GM23338 (cell line): ENCODE results near the gene WDR11. TPM values are rescaled to one million over a fixed set of nuclear protein-coding genes. Genes with fewer than 3 reads are reported as not detected.
A peak's percentile ranks its signal among the peaks of the same experiment; 100 is the strongest.

ENCODE experiments used
- ATAC-seq: fragments of 200-7000 bp; cut with Tn5 transposase; 3 replicates; pipeline ENCODE4 v1.9.1; 2020
- DNase-seq: peaks from one replicate; pipeline ENCODE4 v3.0.0-alpha.2; 2015; ENCODE audit warnings: low spot score
- H2AFZ ChIP-seq: fragments of 200-600 bp; sonication (generic); 2 replicates; pipeline ENCODE4 v1.8.0; 2016; ENCODE audit warnings: antibody characterized with exemption, mild to moderate bottlenecking, moderate library complexity
- H3F3A ChIP-seq: fragments of 200-600 bp; sonication (generic); replicated peaks from 2 replicates; pipeline ENCODE4 v1.8.0; 2017; ENCODE audit warnings: antibody characterized with exemption, mixed run types, low read depth
- H3K27ac ChIP-seq: fragments of 200-600 bp; sonication (generic); 2 replicates; pipeline ENCODE4 v1.6.1; 2016; ENCODE audit warnings: low read depth
- H3K27me3 ChIP-seq: fragments of 200-600 bp; sonication (generic); 2 replicates; pipeline ENCODE4 v1.8.0; 2016; ENCODE audit warnings: mild to moderate bottlenecking, mixed run types, moderate library complexity; ENCODE audit not compliant: insufficient read depth
- H3K36me3 ChIP-seq: fragments of 200-600 bp; sonication (generic); 2 replicates; pipeline ENCODE4 v1.8.0; 2016; ENCODE audit warnings: mild to moderate bottlenecking; ENCODE audit not compliant: insufficient read depth
- H3K4me1 ChIP-seq: fragments of 200-600 bp; sonication (generic); 2 replicates; pipeline ENCODE4 v1.8.0; 2016; ENCODE audit warnings: mild to moderate bottlenecking, moderate library complexity; ENCODE audit not compliant: insufficient read depth
- H3K4me2 ChIP-seq: fragments of 200-600 bp; sonication (generic); 2 replicates; pipeline ENCODE4 v1.7.1; 2017; ENCODE audit warnings: mixed run types
- H3K4me3 ChIP-seq: fragments of 200-600 bp; sonication (generic); 2 replicates; pipeline ENCODE4 v1.6.1; 2016; ENCODE audit warnings: mixed run types
- H3K79me2 ChIP-seq: fragments of 200-600 bp; sonication (generic); replicated peaks from 2 replicates; pipeline ENCODE4 v1.8.0; 2017; ENCODE audit warnings: mild to moderate bottlenecking; ENCODE audit not compliant: insufficient read depth
- H3K9me2 ChIP-seq: fragments of 200-600 bp; sonication (generic); 2 replicates; pipeline ENCODE4 v1.8.0; 2017; ENCODE audit not compliant: insufficient read depth
- H4K20me1 ChIP-seq: fragments of 200-600 bp; sonication (generic); replicated peaks from 2 replicates; pipeline ENCODE4 v1.8.0; 2017; ENCODE audit warnings: mild to moderate bottlenecking; ENCODE audit not compliant: insufficient read depth
- H3K27ac Mint-ChIP-seq: 2 replicates; pipeline ENCODE4 v1.8.0; 2020; ENCODE audit warnings: inconsistent platforms, mild to moderate bottlenecking, moderate library complexity, mixed read lengths
- H3K27me3 Mint-ChIP-seq: 3 replicates; pipeline ENCODE4 v1.8.0; 2022; ENCODE audit warnings: low read depth, mild to moderate bottlenecking, moderate library complexity, mixed read lengths, inconsistent platforms; ENCODE audit not compliant: insufficient read depth, poor library complexity
- H3K36me3 Mint-ChIP-seq: 3 replicates; pipeline ENCODE4 v1.8.0; 2021; ENCODE audit warnings: low read depth, mild to moderate bottlenecking, inconsistent platforms, moderate library complexity, mixed read lengths
- H3K4me1 Mint-ChIP-seq: 3 replicates; pipeline ENCODE4 v1.8.0; 2020; ENCODE audit warnings: mild to moderate bottlenecking, inconsistent platforms, mixed read lengths
- H3K4me3 Mint-ChIP-seq: 3 replicates; pipeline ENCODE4 v1.8.0; 2021; ENCODE audit warnings: moderate library complexity, mild to moderate bottlenecking, inconsistent platforms, mixed read lengths
- H3K9me3 Mint-ChIP-seq: 3 replicates; pipeline ENCODE4 v1.8.0; 2020; ENCODE audit warnings: moderate library complexity, mild to moderate bottlenecking, inconsistent platforms, mixed read lengths
- CREB1 ChIP-seq: fragments of 250-450 bp; sonication (Bioruptor Pico); IDR thresholded peaks from 2 replicates; pipeline ENCODE4 v1.5.0; 2020; ENCODE audit warnings: low read depth, mild to moderate bottlenecking, moderate library complexity
- CTCF ChIP-seq, 2 experiments: fragments of 200-600 bp in 1 of 2; sonication (generic) in 1 of 2; conservative IDR thresholded peaks; 2 replicates each; pipeline versions ENCODE4 v1.5.1 to v1.6.1; 2016 to 2017; ENCODE audit warnings: antibody characterized with exemption in 2 of 2, low read depth in 2 of 2, mild to moderate bottlenecking in 2 of 2, moderate library complexity in 1 of 2
- EZH2phosphoT487 ChIP-seq: fragments of 200-600 bp; sonication (generic); IDR thresholded peaks from one replicate; pipeline ENCODE4 v1.8.1; 2018; ENCODE audit warnings: antibody characterized with exemption; ENCODE audit not compliant: unreplicated experiment
- POLR2AphosphoS5 ChIP-seq: IDR thresholded peaks from 2 replicates; pipeline ENCODE4 v1.6.1; 2016; ENCODE audit warnings: antibody characterized with exemption, low read depth
- ZNF114 ChIP-seq: fragments of 250-450 bp; sonication (Bioruptor Pico); IDR thresholded peaks from 2 replicates; pipeline ENCODE4 v1.5.0; 2020; ENCODE audit warnings: mild to moderate bottlenecking, moderate library complexity
- ZNF331 ChIP-seq: fragments of 250-450 bp; sonication (Bioruptor Pico); IDR thresholded peaks from 2 replicates; pipeline ENCODE4 v1.5.0; 2020; ENCODE audit warnings: low read depth, mild to moderate bottlenecking, moderate library complexity
- polyA plus RNA-seq: library from polyadenylated mRNA; unstranded; fragments of >200 nt; fragmentation: Nextera tagmentation; extraction: Ambion mirVana; gene quantifications from 2 replicates; pipeline ENCODE4 v1.2.1, GENCODE V29; 2016
- total RNA-seq: library from RNA; depleted of rRNA; stranded (reverse); fragments of >200 nt; shearing (Covaris generic); gene quantifications from 2 replicates; pipeline ENCODE4 v1.2.3, GENCODE V29; 2014
- TF ChIP-seq, protein P1 (sequence below): fragments of 250-450 bp; sonication (Bioruptor Pico); IDR thresholded peaks from 2 replicates; pipeline ENCODE4 v1.5.0; 2020; ENCODE audit warnings: mild to moderate bottlenecking, moderate library complexity
- TF ChIP-seq, protein P2 (sequence below): IDR thresholded peaks from one replicate; pipeline ENCODE4 v1.6.1; 2018; ENCODE audit warnings: antibody characterized with exemption; ENCODE audit not compliant: unreplicated experiment

Gene WDR11
- total and polyA plus RNA-seq, 2 experiments from 2014 or later = 19.7 to 74.4 TPM

- Mint-ChIP-seq H3K27me3 (peaks cover 20% of the 10 kb centered on the region), H3K4me1 (peaks cover 22% of the 10 kb centered on the region), H3K4me3 (peak overlapping the region; percentile 67), H3K36me3 (peaks cover 8% of the 10 kb centered on the region), H3K27ac (no peak overlapping the region), H3K9me3 (peaks cover 14% of the 10 kb centered on the region; the same call in 2 of the 3 replicates)
- Histone ChIP-seq H3F3A (no peaks in the 10 kb centered on the region), H2AFZ (peak overlapping the region; percentile 100), H3K4me2 (peak overlapping the region; percentile 98), H3K27ac (no peak overlapping the region), H4K20me1 (no peaks in the 10 kb centered on the region), H3K36me3 (no peaks in the 10 kb centered on the region), H3K4me1 (peaks cover 26% of the 10 kb centered on the region), H3K79me2 (no peaks in the 10 kb centered on the region), H3K9me2 (no peaks in the 10 kb centered on the region), H3K27me3 (peaks cover 15% of the 10 kb centered on the region), H3K4me3 (peak overlapping the region; percentile 84)
- no peak for TF ChIP-seq POLR2AphosphoS5
- TF ChIP-seq CTCF (conservative IDR thresholded peaks at IDR 0.05; ENCODE audit: low read depth in 2 of 2) = peak; percentile 79 to 91
- TF ChIP-seq ZNF331 = no peak
- TF ChIP-seq CREB1 = no peak
- TF ChIP-seq ZNF114 (CRISPR knock-in tag) = no peak
- ATAC-seq (peak; percentile 95), DNase-seq (peak; percentile 86)
Measured at GRCh38 chr10:120948889-120949608, 97.9 kb downstream of the WDR11 start.

DNA sequence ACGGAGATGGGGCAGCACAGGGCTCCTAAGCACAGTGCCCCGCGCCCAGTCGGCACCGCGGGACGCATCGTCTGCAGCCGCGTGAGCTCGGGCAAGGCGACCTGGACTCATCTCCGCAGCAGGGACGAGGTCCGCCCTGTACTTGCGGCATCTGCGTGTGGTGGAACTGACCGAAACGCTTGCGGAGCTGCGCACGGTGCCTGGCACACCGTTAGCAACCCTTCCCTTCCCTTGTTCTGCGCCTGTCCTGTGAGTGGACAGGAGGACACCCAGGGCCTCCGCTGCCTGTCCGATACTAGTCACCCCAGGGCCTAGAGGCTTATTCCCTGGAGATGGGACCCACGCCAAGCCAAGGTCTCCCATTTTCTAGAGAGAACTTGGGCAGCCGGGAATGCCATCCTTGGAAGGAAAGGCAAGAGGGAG is 98.5 kb downstream of the WDR11 start:
- Mint-ChIP-seq H3K27me3 (peaks cover 20% of the 10 kb centered on the region), H3K9me3 (peaks cover 18% of the 10 kb centered on the region; the same call in 2 of the 3 replicates), H3K4me1 (peaks cover 22% of the 10 kb centered on the region), H3K4me3 (peak overlapping the region; percentile 67), H3K36me3 (peaks cover 9% of the 10 kb centered on the region), H3K27ac (no peak overlapping the region)
- Histone ChIP-seq H2AFZ (peak overlapping the region; percentile 100), H3K79me2 (no peaks in the 10 kb centered on the region), H3K4me3 (peak overlapping the region; percentile 84), H4K20me1 (no peaks in the 10 kb centered on the region), H3K27ac (no peak overlapping the region), H3K4me2 (peak overlapping the region; percentile 98), H3F3A (no peaks in the 10 kb centered on the region), H3K4me1 (peaks cover 26% of the 10 kb centered on the region), H3K9me2 (no peaks in the 10 kb centered on the region), H3K27me3 (peaks cover 15% of the 10 kb centered on the region), H3K36me3 (no peaks in the 10 kb centered on the region)
- peak; percentile 55 for ATAC-seq
- TF ChIP-seq EZH2phosphoT487 (no peak), POLR2AphosphoS5 (no peak), ZNF114 (CRISPR knock-in tag) (no peak)
- TF ChIP-seq, protein P1, sequence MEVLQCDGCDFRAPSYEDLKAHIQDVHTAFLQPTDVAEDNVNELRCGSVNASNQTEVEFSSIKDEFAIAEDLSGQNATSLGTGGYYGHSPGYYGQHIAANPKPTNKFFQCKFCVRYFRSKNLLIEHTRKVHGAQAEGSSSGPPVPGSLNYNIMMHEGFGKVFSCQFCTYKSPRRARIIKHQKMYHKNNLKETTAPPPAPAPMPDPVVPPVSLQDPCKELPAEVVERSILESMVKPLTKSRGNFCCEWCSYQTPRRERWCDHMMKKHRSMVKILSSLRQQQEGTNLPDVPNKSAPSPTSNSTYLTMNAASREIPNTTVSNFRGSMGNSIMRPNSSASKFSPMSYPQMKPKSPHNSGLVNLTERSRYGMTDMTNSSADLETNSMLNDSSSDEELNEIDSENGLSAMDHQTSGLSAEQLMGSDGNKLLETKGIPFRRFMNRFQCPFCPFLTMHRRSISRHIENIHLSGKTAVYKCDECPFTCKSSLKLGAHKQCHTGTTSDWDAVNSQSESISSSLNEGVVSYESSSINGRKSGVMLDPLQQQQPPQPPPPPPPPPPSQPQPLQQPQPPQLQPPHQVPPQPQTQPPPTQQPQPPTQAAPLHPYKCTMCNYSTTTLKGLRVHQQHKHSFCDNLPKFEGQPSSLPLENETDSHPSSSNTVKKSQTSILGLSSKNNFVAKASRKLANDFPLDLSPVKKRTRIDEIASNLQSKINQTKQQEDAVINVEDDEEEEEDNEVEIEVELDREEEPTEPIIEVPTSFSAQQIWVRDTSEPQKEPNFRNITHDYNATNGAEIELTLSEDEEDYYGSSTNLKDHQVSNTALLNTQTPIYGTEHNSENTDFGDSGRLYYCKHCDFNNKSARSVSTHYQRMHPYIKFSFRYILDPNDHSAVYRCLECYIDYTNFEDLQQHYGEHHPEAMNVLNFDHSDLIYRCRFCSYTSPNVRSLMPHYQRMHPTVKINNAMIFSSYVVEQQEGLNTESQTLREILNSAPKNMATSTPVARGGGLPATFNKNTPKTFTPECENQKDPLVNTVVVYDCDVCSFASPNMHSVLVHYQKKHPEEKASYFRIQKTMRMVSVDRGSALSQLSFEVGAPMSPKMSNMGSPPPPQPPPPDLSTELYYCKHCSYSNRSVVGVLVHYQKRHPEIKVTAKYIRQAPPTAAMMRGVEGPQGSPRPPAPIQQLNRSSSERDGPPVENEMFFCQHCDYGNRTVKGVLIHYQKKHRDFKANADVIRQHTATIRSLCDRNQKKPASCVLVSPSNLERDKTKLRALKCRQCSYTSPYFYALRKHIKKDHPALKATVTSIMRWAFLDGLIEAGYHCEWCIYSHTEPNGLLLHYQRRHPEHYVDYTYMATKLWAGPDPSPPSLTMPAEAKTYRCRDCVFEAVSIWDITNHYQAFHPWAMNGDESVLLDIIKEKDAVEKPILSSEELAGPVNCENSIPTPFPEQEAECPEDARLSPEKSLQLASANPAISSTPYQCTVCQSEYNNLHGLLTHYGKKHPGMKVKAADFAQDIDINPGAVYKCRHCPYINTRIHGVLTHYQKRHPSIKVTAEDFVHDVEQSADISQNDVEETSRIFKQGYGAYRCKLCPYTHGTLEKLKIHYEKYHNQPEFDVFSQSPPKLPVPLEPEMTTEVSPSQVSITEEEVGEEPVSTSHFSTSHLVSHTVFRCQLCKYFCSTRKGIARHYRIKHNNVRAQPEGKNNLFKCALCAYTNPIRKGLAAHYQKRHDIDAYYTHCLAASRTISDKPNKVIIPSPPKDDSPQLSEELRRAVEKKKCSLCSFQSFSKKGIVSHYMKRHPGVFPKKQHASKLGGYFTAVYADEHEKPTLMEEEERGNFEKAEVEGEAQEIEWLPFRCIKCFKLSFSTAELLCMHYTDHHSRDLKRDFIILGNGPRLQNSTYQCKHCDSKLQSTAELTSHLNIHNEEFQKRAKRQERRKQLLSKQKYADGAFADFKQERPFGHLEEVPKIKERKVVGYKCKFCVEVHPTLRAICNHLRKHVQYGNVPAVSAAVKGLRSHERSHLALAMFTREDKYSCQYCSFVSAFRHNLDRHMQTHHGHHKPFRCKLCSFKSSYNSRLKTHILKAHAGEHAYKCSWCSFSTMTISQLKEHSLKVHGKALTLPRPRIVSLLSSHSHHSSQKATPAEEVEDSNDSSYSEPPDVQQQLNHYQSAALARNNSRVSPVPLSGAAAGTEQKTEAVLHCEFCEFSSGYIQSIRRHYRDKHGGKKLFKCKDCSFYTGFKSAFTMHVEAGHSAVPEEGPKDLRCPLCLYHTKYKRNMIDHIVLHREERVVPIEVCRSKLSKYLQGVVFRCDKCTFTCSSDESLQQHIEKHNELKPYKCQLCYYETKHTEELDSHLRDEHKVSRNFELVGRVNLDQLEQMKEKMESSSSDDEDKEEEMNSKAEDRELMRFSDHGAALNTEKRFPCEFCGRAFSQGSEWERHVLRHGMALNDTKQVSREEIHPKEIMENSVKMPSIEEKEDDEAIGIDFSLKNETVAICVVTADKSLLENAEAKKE (CRISPR knock-in tag) = no peak
- TF ChIP-seq, protein P2, sequence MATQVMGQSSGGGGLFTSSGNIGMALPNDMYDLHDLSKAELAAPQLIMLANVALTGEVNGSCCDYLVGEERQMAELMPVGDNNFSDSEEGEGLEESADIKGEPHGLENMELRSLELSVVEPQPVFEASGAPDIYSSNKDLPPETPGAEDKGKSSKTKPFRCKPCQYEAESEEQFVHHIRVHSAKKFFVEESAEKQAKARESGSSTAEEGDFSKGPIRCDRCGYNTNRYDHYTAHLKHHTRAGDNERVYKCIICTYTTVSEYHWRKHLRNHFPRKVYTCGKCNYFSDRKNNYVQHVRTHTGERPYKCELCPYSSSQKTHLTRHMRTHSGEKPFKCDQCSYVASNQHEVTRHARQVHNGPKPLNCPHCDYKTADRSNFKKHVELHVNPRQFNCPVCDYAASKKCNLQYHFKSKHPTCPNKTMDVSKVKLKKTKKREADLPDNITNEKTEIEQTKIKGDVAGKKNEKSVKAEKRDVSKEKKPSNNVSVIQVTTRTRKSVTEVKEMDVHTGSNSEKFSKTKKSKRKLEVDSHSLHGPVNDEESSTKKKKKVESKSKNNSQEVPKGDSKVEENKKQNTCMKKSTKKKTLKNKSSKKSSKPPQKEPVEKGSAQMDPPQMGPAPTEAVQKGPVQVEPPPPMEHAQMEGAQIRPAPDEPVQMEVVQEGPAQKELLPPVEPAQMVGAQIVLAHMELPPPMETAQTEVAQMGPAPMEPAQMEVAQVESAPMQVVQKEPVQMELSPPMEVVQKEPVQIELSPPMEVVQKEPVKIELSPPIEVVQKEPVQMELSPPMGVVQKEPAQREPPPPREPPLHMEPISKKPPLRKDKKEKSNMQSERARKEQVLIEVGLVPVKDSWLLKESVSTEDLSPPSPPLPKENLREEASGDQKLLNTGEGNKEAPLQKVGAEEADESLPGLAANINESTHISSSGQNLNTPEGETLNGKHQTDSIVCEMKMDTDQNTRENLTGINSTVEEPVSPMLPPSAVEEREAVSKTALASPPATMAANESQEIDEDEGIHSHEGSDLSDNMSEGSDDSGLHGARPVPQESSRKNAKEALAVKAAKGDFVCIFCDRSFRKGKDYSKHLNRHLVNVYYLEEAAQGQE = no peak
- peak; percentile 48 for DNase-seq
